HG02870 (cell line): Measurements from ENCODE around the gene NOP16.

Experiments
- ATAC-seq: cut with Tn5 transposase; IDR thresholded peaks from one replicate; pipeline ENCODE4 v1.9.1; 2021; ENCODE audit warnings: mild to moderate bottlenecking, moderate library complexity; ENCODE audit not compliant: unreplicated experiment

NOP16 gene

GRCh38 chr5:176388444-176389134 lies at the start of gene NOP16, which contains the start of gene HIGD2A:
NOP16 (minus strand) TSS chr5:176388598; CDS start chr5:176388539, 59 bp downstream.
HIGD2A (plus strand) TSS chr5:176388751; CDS start chr5:176388820, 69 bp downstream.
- peak; percentile 86 for ATAC-seq

GRCh38 chr5:176436656-176437055 lies 48.3 kb upstream of the NOP16 start:
- no peak for ATAC-seq

- no peak for ATAC-seq
Observed at GRCh38 chr5:176432707-176433106, 44.3 kb upstream of the NOP16 start.

GRCh38 chr5:176429972-176430371 lies 41.6 kb upstream of the NOP16 start:
- no peak for ATAC-seq

- ATAC-seq: no peak
Observed at GRCh38 chr5:176427971-176428370, 39.6 kb upstream of the NOP16 start.

DNA sequence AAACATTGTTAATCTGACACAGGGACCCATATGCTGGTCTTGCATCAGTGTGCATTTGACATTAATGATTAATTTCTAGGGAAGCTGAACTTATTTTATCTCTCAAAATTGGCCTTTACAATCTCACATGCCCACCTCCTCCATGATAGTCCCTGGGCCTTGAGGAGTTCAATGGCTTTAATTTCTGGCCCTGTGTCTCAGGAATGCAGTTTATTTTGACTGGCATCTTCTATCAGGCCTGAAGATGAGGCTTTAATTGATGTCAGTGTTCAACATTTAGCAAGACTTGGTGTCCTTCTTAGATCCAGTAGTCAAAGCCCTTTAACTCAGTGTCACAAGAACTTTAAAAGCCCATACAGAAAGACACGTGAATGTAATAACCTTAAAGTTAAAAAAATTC lies 38.5 kb upstream of the NOP16 start:
- no peak for ATAC-seq

DNA sequence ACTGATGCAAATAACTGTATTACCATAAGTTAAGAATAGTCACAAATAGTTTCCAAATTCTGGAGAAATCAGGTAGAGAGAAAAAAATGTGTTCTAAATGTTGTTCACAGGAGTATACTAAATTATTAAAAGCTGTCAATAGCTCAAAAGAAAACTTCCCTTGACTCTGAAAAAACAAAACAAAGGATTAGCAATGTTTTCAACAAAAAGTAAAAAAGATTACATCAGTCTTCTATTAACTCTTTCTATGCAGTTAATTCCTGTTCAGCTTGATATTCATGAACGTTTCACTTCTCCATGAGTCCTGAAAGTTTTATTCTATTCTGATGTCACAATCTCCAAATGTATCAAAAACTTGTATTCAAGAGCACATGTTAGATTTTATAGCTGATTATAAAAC lies 37.4 kb upstream of the NOP16 start:
- ATAC-seq: no peak

DNA sequence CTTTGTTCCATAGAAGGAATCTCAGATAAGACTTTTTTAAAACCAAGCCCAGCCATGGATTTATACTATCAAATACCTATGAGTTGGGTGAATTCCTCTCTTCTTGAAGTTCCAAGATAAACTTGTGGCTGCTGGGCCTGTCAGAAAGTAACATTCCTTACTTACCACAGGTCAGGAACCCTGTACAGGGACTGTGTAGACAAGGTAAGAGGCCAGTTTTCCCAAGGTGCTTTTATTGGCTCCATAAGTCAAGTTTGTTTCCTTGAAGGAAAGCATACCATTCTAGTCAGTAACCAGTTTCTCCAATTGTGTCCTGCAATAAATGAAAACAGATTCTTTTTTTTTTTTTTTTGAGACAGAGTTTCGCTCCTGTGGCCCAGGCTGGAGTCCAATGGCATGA lies 36.7 kb upstream of the NOP16 start:
- ATAC-seq: no peak

DNA sequence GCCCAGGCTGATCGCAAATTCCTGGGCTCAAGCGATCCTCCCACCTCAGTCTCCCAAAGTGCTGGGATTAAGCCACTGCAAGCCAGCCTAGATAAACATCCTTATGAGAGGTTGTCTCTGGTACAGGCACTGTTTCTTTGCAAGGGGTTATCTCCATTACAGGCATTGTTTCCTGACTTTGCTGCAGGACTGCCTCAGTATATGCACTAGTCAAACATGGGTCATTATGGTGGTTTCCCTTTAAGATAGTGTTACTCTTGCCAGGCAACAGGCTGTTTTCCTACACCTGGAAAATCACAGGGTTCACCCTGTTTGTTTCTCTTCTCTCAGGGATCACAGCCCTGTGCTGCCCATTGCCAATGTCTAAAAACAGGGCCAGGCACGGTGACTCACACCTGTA lies 35.8 kb upstream of the NOP16 start:
- ATAC-seq: no peak

DNA sequence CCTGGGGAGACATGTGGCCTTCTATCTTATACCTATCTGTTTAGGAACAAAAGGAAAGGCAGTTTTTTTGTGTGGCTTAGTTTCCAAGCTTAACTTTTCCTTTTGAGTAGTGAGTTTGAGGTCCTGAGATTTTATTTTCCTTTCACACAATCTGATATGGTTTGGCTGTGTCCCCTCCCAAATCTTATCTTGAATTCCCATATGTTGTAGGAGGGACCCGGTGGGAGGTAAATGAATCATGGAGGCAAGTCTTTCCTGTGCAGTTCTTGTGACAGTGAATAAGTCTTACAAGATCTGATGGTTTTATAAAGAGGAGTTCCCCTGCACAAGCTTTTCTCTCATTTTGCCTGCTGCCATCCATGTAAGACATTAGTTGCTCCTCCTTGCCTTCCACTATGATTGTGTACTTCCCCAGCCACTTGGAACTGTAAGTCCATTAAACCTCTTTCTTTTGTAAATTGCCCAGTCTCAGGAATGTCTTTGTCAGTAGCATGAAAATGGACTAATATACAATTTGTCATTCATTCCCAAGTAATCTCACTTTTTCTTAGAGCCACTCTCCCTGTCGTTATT lies 32.7 kb upstream of the NOP16 start:
- ATAC-seq: no peak

DNA sequence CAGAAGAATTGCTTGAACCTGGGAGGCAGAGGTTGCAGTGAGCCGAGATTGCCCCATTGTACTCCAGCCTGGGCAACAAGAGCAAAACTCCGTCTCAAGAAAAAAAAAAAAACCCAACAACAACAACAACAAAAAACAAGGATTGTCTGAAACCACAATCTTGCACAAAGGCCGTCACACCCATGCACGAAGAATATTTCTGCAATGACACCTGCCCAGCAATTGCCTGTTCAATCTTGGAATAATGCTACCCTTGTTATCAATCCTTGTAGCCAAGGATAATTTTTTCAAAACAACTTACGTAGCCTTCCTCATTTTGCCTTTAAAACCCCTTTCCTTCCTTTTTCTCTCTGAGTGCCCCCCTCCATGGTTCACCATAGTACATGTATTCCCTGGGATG lies 31.7 kb upstream of the NOP16 start:
- ATAC-seq: no peak

DNA sequence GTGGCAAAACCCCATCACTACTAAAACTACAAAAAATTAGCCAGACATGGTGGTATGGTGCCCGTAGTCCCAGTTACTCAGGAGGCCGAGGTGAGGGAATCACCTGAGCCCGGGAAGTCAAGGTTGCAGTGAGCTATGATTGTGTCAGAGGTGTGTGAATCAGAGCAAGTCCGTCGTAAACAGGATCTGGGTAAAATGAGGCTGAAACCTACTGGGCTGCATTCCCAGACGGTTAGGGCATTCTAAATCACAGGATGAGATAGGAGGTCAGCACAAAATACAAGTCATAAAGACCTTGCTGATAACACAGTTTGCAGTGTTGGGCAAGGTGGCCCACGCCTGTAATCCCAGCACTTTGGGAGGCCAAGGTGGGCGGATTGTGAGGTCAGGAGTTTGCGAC lies 29.9 kb upstream of the NOP16 start:
- ATAC-seq: no peak

DNA sequence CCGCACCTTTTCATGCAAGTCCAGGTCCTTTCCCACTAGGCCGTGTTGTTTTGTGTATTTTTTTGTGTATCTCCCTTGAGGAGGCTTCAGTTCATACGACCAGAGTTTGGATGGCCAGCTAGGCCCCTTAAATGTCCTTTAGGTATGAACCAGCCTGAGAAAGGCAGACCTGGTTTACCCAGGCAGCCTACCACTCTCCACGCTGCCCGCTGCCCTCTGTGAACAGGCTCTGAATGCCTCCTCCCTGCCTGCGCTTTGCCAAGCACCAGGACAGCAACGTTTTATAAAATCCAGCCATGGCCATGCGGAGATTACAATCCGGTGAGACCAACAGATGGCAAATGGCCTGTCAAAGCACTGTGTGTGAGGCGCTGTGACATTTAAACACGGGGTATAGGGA lies 28.6 kb upstream of the NOP16 start:
- ATAC-seq: no peak

- peak; percentile 84 for ATAC-seq
Observed at GRCh38 chr5:176415952-176416924, 27.8 kb upstream of the NOP16 start, which contains the start of gene CLTB. CLTB (minus strand) TSS chr5:176416539; CDS start chr5:176416363, 176 bp downstream.

- no peak for ATAC-seq
Observed at GRCh38 chr5:176415240-176415951, 27.0 kb upstream of the NOP16 start.

DNA sequence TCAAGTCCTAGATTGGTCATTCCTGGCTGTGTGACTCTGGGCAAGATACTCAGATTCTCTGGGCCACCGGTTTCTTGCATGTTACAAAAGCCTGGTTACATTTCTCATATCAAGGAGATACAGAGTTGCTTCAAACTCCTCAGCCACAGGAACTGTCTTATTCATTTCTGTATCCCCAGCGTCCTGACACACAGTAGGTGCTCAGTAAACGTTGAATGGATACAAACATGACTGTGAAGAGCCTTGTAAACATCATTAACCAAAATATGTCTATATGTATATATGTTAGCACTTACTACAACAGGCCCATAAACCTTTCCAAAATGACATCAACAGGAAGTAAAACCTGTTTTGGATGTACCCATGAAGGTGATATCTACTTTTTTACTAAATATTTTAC lies 26.3 kb upstream of the NOP16 start:
- ATAC-seq: no peak

DNA sequence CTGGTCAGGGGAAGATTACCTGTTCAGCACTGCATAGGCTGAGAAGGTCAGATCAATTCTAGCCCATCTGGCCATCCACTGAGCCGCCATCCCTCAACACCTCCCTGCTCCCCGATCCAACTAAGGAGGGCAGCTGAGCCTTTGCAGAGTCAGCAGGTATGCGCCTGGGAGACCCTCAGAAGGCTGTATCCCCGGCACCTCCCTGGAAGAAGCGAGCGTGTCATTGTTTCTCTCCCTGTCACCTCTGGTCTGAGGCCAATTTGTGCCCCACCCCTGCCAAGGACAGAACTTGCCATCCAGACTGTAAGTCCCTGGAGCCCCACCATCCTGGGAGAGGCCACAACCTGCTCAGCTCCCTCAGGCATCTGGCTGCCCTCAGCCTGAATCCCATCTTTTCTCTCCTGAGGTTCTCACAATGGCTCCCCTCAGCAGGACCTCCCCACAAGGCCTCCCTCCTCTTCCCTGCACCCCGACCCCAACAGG lies 25.4 kb upstream of the NOP16 start:
- no peak for ATAC-seq

- ATAC-seq: no peak
Observed at GRCh38 chr5:176413255-176413565, 24.8 kb upstream of the NOP16 start.

GRCh38 chr5:176412517-176413254 lies 24.3 kb upstream of the NOP16 start:
- no peak for ATAC-seq

DNA sequence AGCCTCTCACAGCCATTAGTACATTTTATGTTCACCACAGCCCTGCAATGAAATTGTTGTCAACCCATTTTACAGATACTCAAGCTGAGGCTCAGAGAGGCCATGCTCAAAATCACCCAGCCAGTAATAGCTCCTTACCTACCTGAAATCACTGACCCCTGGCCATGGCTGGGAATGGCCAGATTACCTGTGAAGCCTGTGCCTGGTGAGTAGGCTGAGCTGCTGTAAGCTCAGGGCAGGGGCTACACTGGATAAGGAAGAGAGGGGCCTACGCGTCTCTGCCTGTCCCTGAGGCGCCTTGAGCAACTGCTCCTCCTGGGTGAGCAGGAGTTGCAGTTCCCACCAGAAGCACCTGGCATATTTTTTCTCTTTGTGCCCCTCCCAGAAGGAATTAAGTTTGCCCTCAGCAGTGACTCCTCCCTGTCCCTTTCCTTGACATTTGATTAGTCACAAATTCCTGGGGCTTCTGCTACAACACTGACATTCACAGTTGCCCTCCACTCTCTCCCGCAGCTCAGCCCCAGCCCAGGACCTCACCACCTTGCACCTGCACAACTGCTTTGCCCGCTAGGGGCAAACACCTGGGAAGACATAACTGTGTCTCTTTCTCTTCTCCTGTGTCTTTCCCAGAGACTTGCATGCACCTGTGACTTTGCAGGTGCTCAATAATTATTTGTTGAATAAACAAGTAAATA lies 22.2 kb upstream of the NOP16 start:
- no peak for ATAC-seq
